ENCODE results near the gene TNS1. TPM values are rescaled to one million over a fixed set of nuclear protein-coding genes. Genes with fewer than 3 reads are reported as not detected.

The TNS1 gene
- total and polyA plus RNA-seq, 7 experiments from 2014 or later: 0.50 to 5.0 (median 0.81) TPM; not detected in 2

- no peak for ATAC-seq
- no peaks in the 10 kb centered on the region for H3K27me3 ChIP-seq (ENCODE audit: control insufficient read depth in 2 of 2, insufficient read depth in 2 of 2, low read length in 2 of 2)
- Mint-ChIP-seq H3K27ac (no peak overlapping the region), H3K9me3 (no peaks in the 10 kb centered on the region), H3K4me3 (no peak overlapping the region), H3K36me3 (no peaks in the 10 kb centered on the region), H3K4me1 (peaks cover 0 to 5% (median 0%) of the 10 kb centered on the region in 7 donors), H3K27me3 (peaks cover 6 to 29% (median 24%) of the 10 kb centered on the region in 5 donors)
- CTCF ChIA-PET: interaction anchor here (0.7 kb wide), 1 partner anchor 23 kb away, joined by 3 read pairs; no protein-coding TSS in a partner anchor
- no peak overlapping the region for H3K27ac ChIP-seq (ENCODE audit: low read depth, low read length)
- no peak overlapping the region for H3K4me3 ChIP-seq (ENCODE audit: low read length)
- H3K4me1 ChIP-seq (ENCODE audit: control insufficient read depth in 2 of 2, insufficient read depth in 2 of 2, low read length in 2 of 2): no peaks in the 10 kb centered on the region
- intact Hi-C loops (cut with micrococcal nuclease): no loop called here
- H3K9me3 ChIP-seq (ENCODE audit: control insufficient read depth in 2 of 3, low read length in 3 of 3): no peaks in the 10 kb centered on the region
- DNase-seq: no peak
- POLR2A ChIA-PET: no interaction called here
- no peaks in the 10 kb centered on the region for H3K36me3 ChIP-seq (ENCODE audit: control insufficient read depth in 2 of 3, insufficient read depth in 3 of 3, low read length in 3 of 3)
Observed at GRCh38 chr2:217909156-217909820, 93.5 kb downstream of the TNS1 start.

GRCh38 chr2:217908544-217908943, 94.3 kb downstream of the TNS1 start:
- no peaks in the 10 kb centered on the region for H3K27me3 ChIP-seq (ENCODE audit: control insufficient read depth in 2 of 2, insufficient read depth in 2 of 2, low read length in 2 of 2)
- no peak for DNase-seq
- Mint-ChIP-seq H3K4me3 (no peak overlapping the region), H3K27me3 (peaks cover 7 to 33% (median 24%) of the 10 kb centered on the region in 5 donors), H3K36me3 (no peaks in the 10 kb centered on the region), H3K9me3 (no peaks in the 10 kb centered on the region), H3K27ac (no peak overlapping the region), H3K4me1 (peaks cover 0 to 5% (median 0%) of the 10 kb centered on the region in 7 donors)
- H3K9me3 ChIP-seq (ENCODE audit: control insufficient read depth in 2 of 3, low read length in 3 of 3): no peaks in the 10 kb centered on the region
- no peak for ATAC-seq
- H3K4me1 ChIP-seq (ENCODE audit: control insufficient read depth in 2 of 2, insufficient read depth in 2 of 2, low read length in 2 of 2): no peaks in the 10 kb centered on the region
- H3K4me3 ChIP-seq (ENCODE audit: low read length): no peak overlapping the region
- CTCF ChIA-PET: no interaction called here
- POLR2A ChIA-PET: no interaction called here
- intact Hi-C loops (cut with micrococcal nuclease): no loop called here
- H3K36me3 ChIP-seq (ENCODE audit: control insufficient read depth in 2 of 3, insufficient read depth in 3 of 3, low read length in 3 of 3): no peaks in the 10 kb centered on the region
- no peak overlapping the region for H3K27ac ChIP-seq (ENCODE audit: low read depth, low read length)

DNA sequence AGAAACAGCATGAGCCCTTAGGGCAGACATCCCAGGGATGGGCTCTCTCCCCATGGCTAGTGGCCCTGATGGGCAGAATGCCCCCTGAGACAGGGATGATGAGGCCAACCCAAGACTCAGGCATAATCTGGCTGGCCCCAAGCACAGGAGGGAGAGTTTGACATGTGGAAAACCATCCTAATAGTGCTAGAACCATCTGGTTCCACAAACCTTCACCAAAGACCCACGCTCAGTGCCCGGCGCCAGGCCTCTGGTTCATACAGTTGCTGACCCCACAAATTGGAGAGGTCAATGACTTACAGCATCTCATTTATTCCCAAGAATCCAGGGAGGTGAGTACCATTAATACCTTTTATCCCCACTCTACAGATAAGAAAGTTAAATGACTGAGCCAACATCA, 95.5 kb downstream of the TNS1 start:
- no peaks in the 10 kb centered on the region for H3K36me3 Mint-ChIP-seq
- H3K4me3 Mint-ChIP-seq: no peak overlapping the region
- CTCF ChIA-PET: no interaction called here
- no peak for DNase-seq
- peaks cover 0 to 5% (median 0%) of the 10 kb centered on the region in 7 donors for H3K4me1 Mint-ChIP-seq
- H3K27ac ChIP-seq (ENCODE audit: low read depth, low read length): no peak overlapping the region
- ATAC-seq: no peak
- POLR2A ChIA-PET: no interaction called here
- no peaks in the 10 kb centered on the region for H3K36me3 ChIP-seq (ENCODE audit: control insufficient read depth in 2 of 3, insufficient read depth in 3 of 3, low read length in 3 of 3)
- H3K27me3 ChIP-seq (ENCODE audit: control insufficient read depth in 2 of 2, insufficient read depth in 2 of 2, low read length in 2 of 2): no peaks in the 10 kb centered on the region
- H3K4me1 ChIP-seq (ENCODE audit: control insufficient read depth in 2 of 2, insufficient read depth in 2 of 2, low read length in 2 of 2): no peaks in the 10 kb centered on the region
- intact Hi-C loops (cut with micrococcal nuclease): no loop called here
- H3K27ac Mint-ChIP-seq: no peak overlapping the region
- peaks cover 11 to 40% (median 25%) of the 10 kb centered on the region in 5 donors for H3K27me3 Mint-ChIP-seq
- H3K9me3 Mint-ChIP-seq: no peaks in the 10 kb centered on the region
- H3K4me3 ChIP-seq (ENCODE audit: low read length): no peak overlapping the region
- H3K9me3 ChIP-seq (ENCODE audit: control insufficient read depth in 2 of 3, low read length in 3 of 3): no peaks in the 10 kb centered on the region

DNA sequence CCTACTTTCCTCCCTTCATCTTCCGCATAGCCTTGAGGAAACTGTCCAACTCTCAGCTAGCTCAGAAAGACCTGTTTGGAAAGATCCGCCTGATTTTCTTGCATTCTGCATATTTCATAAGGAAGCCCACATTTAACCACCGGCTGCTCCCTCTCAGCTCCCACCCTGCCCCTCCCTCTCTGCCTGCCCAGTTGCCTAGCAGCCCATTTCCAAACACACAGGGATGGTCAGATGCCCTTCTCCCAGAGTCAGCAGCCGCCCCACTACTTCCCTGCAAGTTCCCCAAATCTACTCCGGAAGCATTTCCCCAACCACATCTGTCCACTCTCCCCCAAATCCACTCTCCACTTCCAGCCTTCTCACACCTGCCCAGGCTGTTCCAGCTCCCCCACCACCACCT, 96.0 kb downstream of the TNS1 start:
- no peak overlapping the region for H3K27ac ChIP-seq (ENCODE audit: low read depth, low read length)
- H3K4me1 ChIP-seq (ENCODE audit: control insufficient read depth in 2 of 2, insufficient read depth in 2 of 2, low read length in 2 of 2): no peaks in the 10 kb centered on the region
- ChIA-PET CTCF (no interaction called here), POLR2A (no interaction called here)
- H3K9me3 ChIP-seq (ENCODE audit: control insufficient read depth in 2 of 3, low read length in 3 of 3): no peaks in the 10 kb centered on the region
- no peak overlapping the region for H3K4me3 ChIP-seq (ENCODE audit: low read length)
- Mint-ChIP-seq H3K4me3 (no peak overlapping the region), H3K36me3 (no peaks in the 10 kb centered on the region), H3K9me3 (no peaks in the 10 kb centered on the region), H3K27me3 (peaks cover 11 to 40% (median 25%) of the 10 kb centered on the region in 5 donors), H3K27ac (peak overlapping the region in 1 of 9 donors; percentile 36), H3K4me1 (peaks cover 0 to 5% (median 0%) of the 10 kb centered on the region in 7 donors)
- H3K36me3 ChIP-seq (ENCODE audit: control insufficient read depth in 2 of 3, insufficient read depth in 3 of 3, low read length in 3 of 3): no peaks in the 10 kb centered on the region
- intact Hi-C loops (cut with micrococcal nuclease): no loop called here
- no peak for ATAC-seq
- no peaks in the 10 kb centered on the region for H3K27me3 ChIP-seq (ENCODE audit: control insufficient read depth in 2 of 2, insufficient read depth in 2 of 2, low read length in 2 of 2)
- DNase-seq: no peak

- H3K36me3 Mint-ChIP-seq: no peaks in the 10 kb centered on the region
- ChIA-PET CTCF (no interaction called here), POLR2A (no interaction called here)
- DNase-seq (no peak), ATAC-seq (no peak)
- intact Hi-C loops (cut with micrococcal nuclease): no loop called here
- H3K9me3 Mint-ChIP-seq: no peaks in the 10 kb centered on the region
- H3K4me1 Mint-ChIP-seq: peaks cover 0 to 5% (median 0%) of the 10 kb centered on the region in 7 donors
- H3K4me3 ChIP-seq (ENCODE audit: low read length): no peak overlapping the region
- no peaks in the 10 kb centered on the region for H3K36me3 ChIP-seq (ENCODE audit: control insufficient read depth in 2 of 3, insufficient read depth in 3 of 3, low read length in 3 of 3)
- H3K27ac Mint-ChIP-seq: no peak overlapping the region
- no peaks in the 10 kb centered on the region for H3K4me1 ChIP-seq (ENCODE audit: control insufficient read depth in 2 of 2, insufficient read depth in 2 of 2, low read length in 2 of 2)
- no peak overlapping the region for H3K27ac ChIP-seq (ENCODE audit: low read depth, low read length)
- H3K4me3 Mint-ChIP-seq: no peak overlapping the region
- H3K27me3 Mint-ChIP-seq: peaks cover 11 to 40% (median 25%) of the 10 kb centered on the region in 5 donors
- H3K9me3 ChIP-seq (ENCODE audit: control insufficient read depth in 2 of 3, low read length in 3 of 3): no peaks in the 10 kb centered on the region
- H3K27me3 ChIP-seq (ENCODE audit: control insufficient read depth in 2 of 2, insufficient read depth in 2 of 2, low read length in 2 of 2): no peaks in the 10 kb centered on the region
Observed at GRCh38 chr2:217905896-217906295, 96.9 kb downstream of the TNS1 start.

- no peaks in the 10 kb centered on the region for H3K9me3 ChIP-seq (ENCODE audit: control insufficient read depth in 2 of 3, low read length in 3 of 3)
- ATAC-seq: peak; percentile 15
- no peak overlapping the region for H3K4me3 ChIP-seq (ENCODE audit: low read length)
- no peak overlapping the region for H3K27ac ChIP-seq (ENCODE audit: low read depth, low read length)
- ChIA-PET POLR2A (no interaction called here), CTCF (no interaction called here)
- no peak overlapping the region for H3K27ac Mint-ChIP-seq
- peaks cover 11 to 40% (median 25%) of the 10 kb centered on the region in 5 donors for H3K27me3 Mint-ChIP-seq
- H3K4me3 Mint-ChIP-seq: no peak overlapping the region
- peaks cover 0 to 5% (median 0%) of the 10 kb centered on the region in 7 donors for H3K4me1 Mint-ChIP-seq
- no peak for DNase-seq
- intact Hi-C loops (cut with micrococcal nuclease): no loop called here
- no peaks in the 10 kb centered on the region for H3K36me3 ChIP-seq (ENCODE audit: control insufficient read depth in 2 of 3, insufficient read depth in 3 of 3, low read length in 3 of 3)
- no peaks in the 10 kb centered on the region for H3K4me1 ChIP-seq (ENCODE audit: control insufficient read depth in 2 of 2, insufficient read depth in 2 of 2, low read length in 2 of 2)
- H3K36me3 Mint-ChIP-seq: no peaks in the 10 kb centered on the region
- H3K9me3 Mint-ChIP-seq: no peaks in the 10 kb centered on the region
- H3K27me3 ChIP-seq (ENCODE audit: control insufficient read depth in 2 of 2, insufficient read depth in 2 of 2, low read length in 2 of 2): no peaks in the 10 kb centered on the region
Observed at GRCh38 chr2:217905395-217905794, 97.4 kb downstream of the TNS1 start.

- H3K36me3 Mint-ChIP-seq: no peaks in the 10 kb centered on the region
- intact Hi-C loops (cut with micrococcal nuclease): no loop called here
- H3K27me3 ChIP-seq (ENCODE audit: control insufficient read depth in 2 of 2, insufficient read depth in 2 of 2, low read length in 2 of 2): no peaks in the 10 kb centered on the region
- ATAC-seq: no peak
- peaks cover 0 to 5% (median 0%) of the 10 kb centered on the region in 7 donors for H3K4me1 Mint-ChIP-seq
- H3K4me3 ChIP-seq (ENCODE audit: low read length): no peak overlapping the region
- H3K9me3 ChIP-seq (ENCODE audit: control insufficient read depth in 2 of 3, low read length in 3 of 3): no peaks in the 10 kb centered on the region
- H3K36me3 ChIP-seq (ENCODE audit: control insufficient read depth in 2 of 3, insufficient read depth in 3 of 3, low read length in 3 of 3): no peaks in the 10 kb centered on the region
- no peaks in the 10 kb centered on the region for H3K4me1 ChIP-seq (ENCODE audit: control insufficient read depth in 2 of 2, insufficient read depth in 2 of 2, low read length in 2 of 2)
- H3K9me3 Mint-ChIP-seq: no peaks in the 10 kb centered on the region
- H3K27me3 Mint-ChIP-seq: peaks cover 11 to 40% (median 25%) of the 10 kb centered on the region in 5 donors
- DNase-seq: no peak
- H3K27ac Mint-ChIP-seq: no peak overlapping the region
- no peak overlapping the region for H3K27ac ChIP-seq (ENCODE audit: low read depth, low read length)
- ChIA-PET POLR2A (no interaction called here), CTCF (interaction anchor here (0.6 kb wide), 1 partner anchor 39 kb away, joined by 3 read pairs; no protein-coding TSS in a partner anchor)
- no peak overlapping the region for H3K4me3 Mint-ChIP-seq
Observed at GRCh38 chr2:217904614-217904965, 98.2 kb downstream of the TNS1 start.
